Umbilical cord (tissue), 2 donors: ENCODE data around the gene BAIAP3. TPM values are rescaled to one million over a fixed set of nuclear protein-coding genes. Genes with fewer than 3 reads are reported as not detected.
"Not testable (repeated sequence)": the region's sequence is repeated elsewhere in the genome, so short reads cannot be mapped to it uniquely, and the experiment has no call there.

Experiments
- DNase-seq: peaks from one replicate; pipeline ENCODE4 v3.0.0-alpha.2; 2015; ENCODE audit warnings: low spot score
- total RNA-seq: library from RNA; depleted of rRNA; stranded (reverse); fragments of >200 nt; gene quantifications from one replicate; pipeline ENCODE4 v1.2.3, GENCODE V29; 2014; ENCODE audit warnings: low replicate concordance; ENCODE audit not compliant: insufficient read depth

The BAIAP3 gene
- total RNA-seq, 1 donor from 2014 or later, result 0.24 TPM

GRCh38 chr16:1317479-1318267 is 15.8 kb upstream of the BAIAP3 start:
- DNase-seq, result no peak

DNA sequence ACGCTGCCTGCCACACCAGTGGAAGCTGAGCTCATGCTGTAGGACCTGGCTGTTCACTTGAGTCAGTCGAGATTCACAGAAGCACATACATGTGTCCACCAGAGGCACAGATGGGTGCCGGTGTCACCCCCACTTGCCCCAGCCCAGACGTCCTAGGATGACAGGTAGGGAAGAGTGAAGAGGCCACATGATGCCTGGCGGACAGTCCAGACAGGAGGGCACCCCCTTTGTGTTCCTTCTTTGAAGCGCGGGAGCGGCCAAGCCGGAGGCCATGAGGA is 15.2 kb upstream of the BAIAP3 start:
- DNase-seq, result no peak

- DNase-seq, result no peak
Measured at GRCh38 chr16:1319041-1319440, 14.4 kb upstream of the BAIAP3 start.

- DNase-seq, result no peak
Measured at GRCh38 chr16:1320097-1320496, 13.3 kb upstream of the BAIAP3 start.

DNA sequence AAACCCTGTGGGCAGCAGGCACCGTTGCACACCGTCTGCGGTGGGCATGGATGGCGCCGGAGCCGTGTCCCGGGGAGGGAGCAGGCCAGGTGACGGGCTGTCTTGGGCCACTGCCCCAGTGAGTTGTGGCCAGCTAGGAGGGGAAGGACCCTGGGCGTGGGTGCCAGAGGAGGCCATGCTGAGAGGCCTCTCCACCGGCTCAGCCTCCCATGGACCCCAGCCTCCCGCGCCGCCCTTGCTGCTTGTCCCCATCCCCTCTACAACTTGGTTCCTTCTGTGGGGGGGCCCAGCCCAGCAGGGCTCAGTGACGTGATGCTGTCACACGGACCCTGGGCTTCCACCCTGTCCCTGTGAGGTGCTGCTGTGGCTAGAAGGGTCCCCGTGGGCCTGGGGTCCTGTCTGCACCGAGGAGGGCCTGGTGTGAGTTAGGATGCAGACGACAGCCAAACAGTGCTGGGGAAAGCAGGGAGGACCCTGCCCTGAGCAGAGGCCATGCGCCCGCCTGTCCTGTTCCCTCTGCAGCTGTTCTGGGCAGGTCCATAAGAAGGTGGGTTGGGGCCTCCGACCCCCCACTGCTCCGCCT is 12.7 kb upstream of the BAIAP3 start:
- no peak for DNase-seq

DNA sequence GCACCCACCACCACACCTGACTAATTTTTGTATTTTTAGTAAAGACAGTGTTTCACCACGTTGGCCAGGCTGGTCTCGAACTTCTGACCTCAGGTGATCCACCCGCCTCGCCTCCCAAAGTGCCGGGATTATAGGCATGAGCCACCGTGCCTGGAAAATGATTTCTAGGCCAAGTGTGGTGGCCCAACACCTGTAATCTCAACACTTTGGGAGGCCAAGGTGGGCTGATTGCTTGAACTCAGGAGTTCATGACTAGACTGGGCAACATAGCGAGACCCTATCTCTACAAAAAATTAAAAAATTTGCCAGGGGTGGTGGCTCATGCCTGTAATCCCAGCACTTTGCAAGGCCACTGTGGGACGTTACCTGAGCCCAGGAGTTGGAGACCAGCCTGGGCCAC is 11.0 kb upstream of the BAIAP3 start:
- no peak for DNase-seq

GRCh38 chr16:1323296-1324239 is 9.9 kb upstream of the BAIAP3 start:
- no peak for DNase-seq

- no peak for DNase-seq
Measured at GRCh38 chr16:1324286-1324826, 9.1 kb upstream of the BAIAP3 start.

DNA sequence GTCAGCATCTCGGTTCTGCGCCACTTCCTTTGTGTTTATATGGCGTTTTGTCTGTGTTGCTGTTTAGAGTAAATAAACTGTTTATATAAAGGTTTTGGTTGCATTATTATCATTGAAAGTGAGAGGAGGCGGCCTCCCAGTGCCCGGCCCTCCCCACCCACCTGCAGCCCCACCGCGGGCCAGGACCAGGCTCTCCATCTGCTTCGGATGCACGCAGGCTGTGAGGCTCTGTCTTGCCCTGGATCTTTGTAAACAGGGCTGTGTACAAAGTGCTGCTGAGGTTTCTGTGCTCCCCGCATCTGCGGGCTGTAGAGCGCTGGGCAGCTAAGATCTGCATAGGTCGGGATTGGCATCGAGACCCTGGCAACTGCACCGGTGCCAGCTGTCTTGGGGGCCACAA is 8.2 kb upstream of the BAIAP3 start:
- DNase-seq, result no peak

GRCh38 chr16:1325673-1326371 is 7.6 kb upstream of the BAIAP3 start:
- no peak for DNase-seq

GRCh38 chr16:1326391-1326790 is 7.1 kb upstream of the BAIAP3 start:
- no peak for DNase-seq

DNA sequence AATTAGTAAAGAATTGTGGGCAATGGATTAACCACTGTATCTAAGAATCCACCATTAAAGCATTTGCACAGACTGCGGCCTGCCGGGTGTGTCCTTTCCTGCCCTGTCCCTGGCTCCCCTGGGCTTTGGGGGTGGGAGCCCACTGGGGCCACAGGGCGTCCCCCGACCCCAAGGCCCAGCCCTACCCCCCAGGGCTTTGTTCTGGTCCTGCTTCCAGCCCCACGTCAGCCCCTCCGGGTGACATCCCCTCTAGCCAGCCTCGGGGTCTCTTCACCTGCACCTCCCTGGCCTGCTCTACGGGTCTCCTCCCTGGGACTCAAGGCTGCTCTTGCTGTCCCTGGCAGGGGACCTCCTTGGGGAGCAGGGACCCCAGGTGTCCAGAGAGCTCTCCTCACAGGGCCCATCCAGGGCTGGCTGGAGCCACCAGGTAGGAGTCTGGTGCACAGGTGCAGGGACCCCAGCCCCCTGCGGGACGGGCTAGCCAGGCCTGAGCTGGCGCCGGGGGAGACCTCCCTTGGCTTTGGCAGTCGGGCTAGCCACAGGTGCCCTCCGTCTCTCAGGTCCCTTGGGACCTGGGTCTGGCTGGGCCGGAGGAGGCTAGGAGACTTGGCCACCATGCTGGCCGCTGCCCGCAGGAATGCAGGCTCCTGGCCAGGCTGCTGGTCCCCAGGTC is 6.4 kb upstream of the BAIAP3 start:
- no peak for DNase-seq

DNA sequence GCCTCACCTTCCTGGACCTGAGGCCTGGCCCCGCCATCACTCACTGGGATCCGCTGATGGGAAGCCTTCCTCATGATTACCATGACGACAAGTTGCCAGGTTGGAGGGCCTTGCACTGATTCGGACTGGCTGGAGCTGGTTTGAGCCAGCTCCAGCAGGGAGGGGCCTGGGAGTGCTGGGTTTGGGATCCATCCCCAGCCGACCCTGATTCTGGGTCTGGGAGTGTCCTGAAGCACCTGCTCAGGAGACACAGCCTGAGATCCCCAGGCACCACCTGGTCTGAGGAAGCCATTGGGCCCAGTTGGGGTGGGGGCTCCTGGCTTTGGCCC is 5.9 kb upstream of the BAIAP3 start:
- no peak for DNase-seq

GRCh38 chr16:1328136-1328535 is 5.3 kb upstream of the BAIAP3 start:
- DNase-seq, result not testable (repeated sequence)

- DNase-seq, result not testable (repeated sequence)
Measured at GRCh38 chr16:1328961-1329360, 4.5 kb upstream of the BAIAP3 start.

GRCh38 chr16:1330260-1330914 is 3.1 kb upstream of the BAIAP3 start:
- DNase-seq, result no peak

GRCh38 chr16:1330931-1331711 is 2.3 kb upstream of the BAIAP3 start:
- DNase-seq, result no peak

GRCh38 chr16:1331712-1332617 is 1.5 kb upstream of the BAIAP3 start:
- peak; percentile 74 for DNase-seq

- DNase-seq, result no peak
Measured at GRCh38 chr16:1332618-1333148, 762 bp upstream of the BAIAP3 start.
